ENCODE data around the gene SLC49A3.
A peak's percentile ranks its signal among the peaks of the same experiment; 100 is the strongest.
"Not testable (repeated sequence)": the region's sequence is repeated elsewhere in the genome, so short reads cannot be mapped to it uniquely, and the experiment has no call there.

The SLC49A3 gene

GRCh38 chr4:680091-680490, 8.9 kb downstream of the SLC49A3 start:
- no peak for DNase-seq

GRCh38 chr4:679629-680028, 9.3 kb downstream of the SLC49A3 start:
- no peak for DNase-seq

GRCh38 chr4:679104-679481, 9.9 kb downstream of the SLC49A3 start:
- DNase-seq, result no peak

GRCh38 chr4:678331-679103, 10.4 kb downstream of the SLC49A3 start:
- DNase-seq, result no peak

- no peak for DNase-seq
Observed at GRCh38 chr4:677431-678293, 11.3 kb downstream of the SLC49A3 start.

- DNase-seq, result no peak
Observed at GRCh38 chr4:676871-677235, 12.1 kb downstream of the SLC49A3 start.

- DNase-seq, result no peak
Observed at GRCh38 chr4:675980-676870, 12.7 kb downstream of the SLC49A3 start.

- no peak for DNase-seq
Observed at GRCh38 chr4:675036-675882, 13.7 kb downstream of the SLC49A3 start.

- DNase-seq, result peak; percentile 98
Observed at GRCh38 chr4:674172-675035, 14.5 kb downstream of the SLC49A3 start, which contains the start of the genes ATP5ME and MYL5. ATP5ME (minus strand) TSS chr4:674276; CDS start chr4:674247, 29 bp downstream. MYL5 (plus strand) TSS chr4:674542; CDS start chr4:678027, 3,485 bp downstream.

GRCh38 chr4:673349-674091, 15.4 kb downstream of the SLC49A3 start:
- peak; percentile 41 for DNase-seq

- DNase-seq, result no peak
Observed at GRCh38 chr4:671769-672168, 17.2 kb downstream of the SLC49A3 start.

GRCh38 chr4:669806-670559, 19.0 kb downstream of the SLC49A3 start:
- not testable (repeated sequence) for DNase-seq

GRCh38 chr4:668219-668618, 20.7 kb downstream of the SLC49A3 start:
- DNase-seq, result not testable (repeated sequence)

GRCh38 chr4:667545-667925, 21.4 kb downstream of the SLC49A3 start:
- no peak for DNase-seq

GRCh38 chr4:666822-667544, 22.0 kb downstream of the SLC49A3 start:
- DNase-seq, result no peak

GRCh38 chr4:666436-666810, 22.5 kb downstream of the SLC49A3 start:
- DNase-seq, result no peak

- no peak for DNase-seq
Observed at GRCh38 chr4:665751-666435, 23.1 kb downstream of the SLC49A3 start.

- DNase-seq, result no peak
Observed at GRCh38 chr4:665381-665750, 23.6 kb downstream of the SLC49A3 start.

All from activated gamma-delta T cell (primary cell).